Measurements from ENCODE around the gene GLB1L3.

- TF ChIP-seq TAF1 (IDR thresholded peaks at IDR 0.05; ENCODE audit: low read depth) = no peak
- TF ChIP-seq NFIC (IDR thresholded peaks at IDR 0.05) = no peak
- no peak for TF ChIP-seq FOXM1 (IDR thresholded peaks at IDR 0.05; ENCODE audit: borderline replicate concordance, low read depth)
- TF ChIP-seq MAX (IDR thresholded peaks at IDR 0.05) = no peak
- no peak for TF ChIP-seq CREB1 (IDR thresholded peaks at IDR 0.05; ENCODE audit: low read depth)
- TF ChIP-seq EP300 (IDR thresholded peaks at IDR 0.05; ENCODE audit: borderline replicate concordance) = no peak
- no peak for TF ChIP-seq CEBPB (IDR thresholded peaks at IDR 0.05)
Measured at GRCh38 chr11:134272381-134273316, 3.5 kb upstream of the GLB1L3 start.

Measured in Ishikawa (cell line).